ENCODE measurements around the gene IL6ST.

DNA sequence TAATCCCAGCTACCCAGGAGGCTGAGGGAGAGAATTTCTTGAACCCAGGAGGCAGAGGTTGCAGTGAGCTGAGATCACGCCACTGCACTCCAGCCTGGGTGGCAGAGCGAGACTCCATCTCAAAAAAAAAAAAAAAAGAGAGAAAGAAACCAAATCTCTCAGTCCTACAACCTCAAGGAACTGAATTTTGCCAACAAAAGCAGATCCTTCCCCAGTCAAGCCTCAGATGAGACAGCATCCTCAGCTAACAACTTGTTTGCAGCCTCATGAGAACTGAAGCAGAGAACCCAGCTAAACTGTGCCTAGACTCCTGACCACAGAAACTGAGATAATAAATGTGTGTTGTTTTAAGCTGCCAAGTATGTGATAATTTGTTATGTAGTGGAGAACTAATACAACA lies 7.5 kb upstream of the IL6ST start:
- TF ChIP-seq POLR2AphosphoS5 (IDR thresholded peaks at IDR 0.05; ENCODE audit: low read depth, low read length) (no peak), TCF7L2 (IDR thresholded peaks at IDR 0.05; ENCODE audit: low read depth, low read length) (no peak), SIN3A (IDR thresholded peaks at IDR 0.05; ENCODE audit: borderline replicate concordance, insufficient read depth, low read depth, low read length) (no peak)
- TF ChIP-seq, protein P1, sequence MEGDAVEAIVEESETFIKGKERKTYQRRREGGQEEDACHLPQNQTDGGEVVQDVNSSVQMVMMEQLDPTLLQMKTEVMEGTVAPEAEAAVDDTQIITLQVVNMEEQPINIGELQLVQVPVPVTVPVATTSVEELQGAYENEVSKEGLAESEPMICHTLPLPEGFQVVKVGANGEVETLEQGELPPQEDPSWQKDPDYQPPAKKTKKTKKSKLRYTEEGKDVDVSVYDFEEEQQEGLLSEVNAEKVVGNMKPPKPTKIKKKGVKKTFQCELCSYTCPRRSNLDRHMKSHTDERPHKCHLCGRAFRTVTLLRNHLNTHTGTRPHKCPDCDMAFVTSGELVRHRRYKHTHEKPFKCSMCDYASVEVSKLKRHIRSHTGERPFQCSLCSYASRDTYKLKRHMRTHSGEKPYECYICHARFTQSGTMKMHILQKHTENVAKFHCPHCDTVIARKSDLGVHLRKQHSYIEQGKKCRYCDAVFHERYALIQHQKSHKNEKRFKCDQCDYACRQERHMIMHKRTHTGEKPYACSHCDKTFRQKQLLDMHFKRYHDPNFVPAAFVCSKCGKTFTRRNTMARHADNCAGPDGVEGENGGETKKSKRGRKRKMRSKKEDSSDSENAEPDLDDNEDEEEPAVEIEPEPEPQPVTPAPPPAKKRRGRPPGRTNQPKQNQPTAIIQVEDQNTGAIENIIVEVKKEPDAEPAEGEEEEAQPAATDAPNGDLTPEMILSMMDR (IDR thresholded peaks at IDR 0.05): no peak
- TF ChIP-seq, protein P2, sequence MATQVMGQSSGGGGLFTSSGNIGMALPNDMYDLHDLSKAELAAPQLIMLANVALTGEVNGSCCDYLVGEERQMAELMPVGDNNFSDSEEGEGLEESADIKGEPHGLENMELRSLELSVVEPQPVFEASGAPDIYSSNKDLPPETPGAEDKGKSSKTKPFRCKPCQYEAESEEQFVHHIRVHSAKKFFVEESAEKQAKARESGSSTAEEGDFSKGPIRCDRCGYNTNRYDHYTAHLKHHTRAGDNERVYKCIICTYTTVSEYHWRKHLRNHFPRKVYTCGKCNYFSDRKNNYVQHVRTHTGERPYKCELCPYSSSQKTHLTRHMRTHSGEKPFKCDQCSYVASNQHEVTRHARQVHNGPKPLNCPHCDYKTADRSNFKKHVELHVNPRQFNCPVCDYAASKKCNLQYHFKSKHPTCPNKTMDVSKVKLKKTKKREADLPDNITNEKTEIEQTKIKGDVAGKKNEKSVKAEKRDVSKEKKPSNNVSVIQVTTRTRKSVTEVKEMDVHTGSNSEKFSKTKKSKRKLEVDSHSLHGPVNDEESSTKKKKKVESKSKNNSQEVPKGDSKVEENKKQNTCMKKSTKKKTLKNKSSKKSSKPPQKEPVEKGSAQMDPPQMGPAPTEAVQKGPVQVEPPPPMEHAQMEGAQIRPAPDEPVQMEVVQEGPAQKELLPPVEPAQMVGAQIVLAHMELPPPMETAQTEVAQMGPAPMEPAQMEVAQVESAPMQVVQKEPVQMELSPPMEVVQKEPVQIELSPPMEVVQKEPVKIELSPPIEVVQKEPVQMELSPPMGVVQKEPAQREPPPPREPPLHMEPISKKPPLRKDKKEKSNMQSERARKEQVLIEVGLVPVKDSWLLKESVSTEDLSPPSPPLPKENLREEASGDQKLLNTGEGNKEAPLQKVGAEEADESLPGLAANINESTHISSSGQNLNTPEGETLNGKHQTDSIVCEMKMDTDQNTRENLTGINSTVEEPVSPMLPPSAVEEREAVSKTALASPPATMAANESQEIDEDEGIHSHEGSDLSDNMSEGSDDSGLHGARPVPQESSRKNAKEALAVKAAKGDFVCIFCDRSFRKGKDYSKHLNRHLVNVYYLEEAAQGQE (IDR thresholded peaks at IDR 0.05; ENCODE audit: insufficient read depth in 1 of 2, low read depth in 2 of 2, low read length in 1 of 2): no peak

All from Panc1 (cell line).